Measurements from ENCODE around the gene SATB2. TPM values are rescaled to one million over a fixed set of nuclear protein-coding genes. Genes with fewer than 3 reads are reported as not detected.

Gene SATB2
- total RNA-seq, 1 donor from 2014 or later = 1.2 TPM

GRCh38 chr2:199409759-199410529 is 47.8 kb downstream of the SATB2 start:
- no peak for DNase-seq (ENCODE audit: low spot score in 2 of 2)

DNA sequence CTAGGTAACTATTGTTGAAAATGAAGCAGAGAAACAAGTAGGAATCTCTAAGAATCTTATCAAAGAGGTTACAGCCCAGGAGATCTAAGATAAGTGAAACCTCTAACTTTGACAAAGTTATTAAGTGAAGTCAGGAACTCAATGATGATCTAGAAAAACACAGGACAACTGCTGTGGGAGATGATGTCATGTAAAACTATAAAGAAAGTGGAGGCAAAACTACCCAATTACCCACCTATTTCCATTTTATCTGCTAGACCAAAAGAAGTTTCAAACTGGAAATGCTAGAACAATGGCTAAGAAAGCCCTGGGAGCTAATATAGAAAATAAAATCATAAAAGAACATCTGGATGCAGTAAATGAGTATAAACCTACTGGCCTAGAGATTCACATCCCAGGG is 50.3 kb downstream of the SATB2 start:
- H3K4me1 ChIP-seq = no peaks in the 10 kb centered on the region
- H3K27ac ChIP-seq = no peak overlapping the region
- H3K4me3 ChIP-seq = no peak overlapping the region
- TF ChIP-seq, protein P1, sequence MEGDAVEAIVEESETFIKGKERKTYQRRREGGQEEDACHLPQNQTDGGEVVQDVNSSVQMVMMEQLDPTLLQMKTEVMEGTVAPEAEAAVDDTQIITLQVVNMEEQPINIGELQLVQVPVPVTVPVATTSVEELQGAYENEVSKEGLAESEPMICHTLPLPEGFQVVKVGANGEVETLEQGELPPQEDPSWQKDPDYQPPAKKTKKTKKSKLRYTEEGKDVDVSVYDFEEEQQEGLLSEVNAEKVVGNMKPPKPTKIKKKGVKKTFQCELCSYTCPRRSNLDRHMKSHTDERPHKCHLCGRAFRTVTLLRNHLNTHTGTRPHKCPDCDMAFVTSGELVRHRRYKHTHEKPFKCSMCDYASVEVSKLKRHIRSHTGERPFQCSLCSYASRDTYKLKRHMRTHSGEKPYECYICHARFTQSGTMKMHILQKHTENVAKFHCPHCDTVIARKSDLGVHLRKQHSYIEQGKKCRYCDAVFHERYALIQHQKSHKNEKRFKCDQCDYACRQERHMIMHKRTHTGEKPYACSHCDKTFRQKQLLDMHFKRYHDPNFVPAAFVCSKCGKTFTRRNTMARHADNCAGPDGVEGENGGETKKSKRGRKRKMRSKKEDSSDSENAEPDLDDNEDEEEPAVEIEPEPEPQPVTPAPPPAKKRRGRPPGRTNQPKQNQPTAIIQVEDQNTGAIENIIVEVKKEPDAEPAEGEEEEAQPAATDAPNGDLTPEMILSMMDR (IDR thresholded peaks at IDR 0.05) = no peak
- no peak for DNase-seq (ENCODE audit: low spot score in 2 of 2)
- H3K27me3 ChIP-seq = no peaks in the 10 kb centered on the region
- intact Hi-C loops (cut with DNase I) = no loop called here
- no peaks in the 10 kb centered on the region for H3K36me3 ChIP-seq
- no peaks in the 10 kb centered on the region for H3K9me3 ChIP-seq

More at GRCh38 chr2:199409759-199410529, 47.8 kb downstream of the SATB2 start:
- Histone ChIP-seq H3K27me3 (no peaks in the 10 kb centered on the region), H3K9me3 (no peaks in the 10 kb centered on the region), H3K4me3 (no peak overlapping the region), H3K4me1 (no peaks in the 10 kb centered on the region), H3K27ac (no peak overlapping the region), H3K36me3 (no peaks in the 10 kb centered on the region)
- TF ChIP-seq, protein P1 (IDR thresholded peaks at IDR 0.05) = no peak
- intact Hi-C loops (cut with DNase I) = no loop called here

GRCh38 chr2:199405241-199405640 is 52.5 kb downstream of the SATB2 start:
- H3K4me3 ChIP-seq = no peak overlapping the region
- intact Hi-C loops (cut with DNase I) = no loop called here
- no peaks in the 10 kb centered on the region for H3K27me3 ChIP-seq
- no peaks in the 10 kb centered on the region for H3K36me3 ChIP-seq
- TF ChIP-seq, protein P1 (IDR thresholded peaks at IDR 0.05) = no peak
- no peak overlapping the region for H3K27ac ChIP-seq
- H3K4me1 ChIP-seq = no peaks in the 10 kb centered on the region
- no peak for DNase-seq (ENCODE audit: low spot score in 2 of 2)
- no peaks in the 10 kb centered on the region for H3K9me3 ChIP-seq

GRCh38 chr2:199404841-199405240 is 52.9 kb downstream of the SATB2 start:
- Histone ChIP-seq H3K4me3 (no peak overlapping the region), H3K27ac (no peak overlapping the region), H3K27me3 (no peaks in the 10 kb centered on the region), H3K36me3 (no peaks in the 10 kb centered on the region), H3K9me3 (no peaks in the 10 kb centered on the region), H3K4me1 (no peaks in the 10 kb centered on the region)
- TF ChIP-seq, protein P1 (IDR thresholded peaks at IDR 0.05) = no peak
- intact Hi-C loops (cut with DNase I) = no loop called here
- no peak for DNase-seq (ENCODE audit: low spot score in 2 of 2)

DNA sequence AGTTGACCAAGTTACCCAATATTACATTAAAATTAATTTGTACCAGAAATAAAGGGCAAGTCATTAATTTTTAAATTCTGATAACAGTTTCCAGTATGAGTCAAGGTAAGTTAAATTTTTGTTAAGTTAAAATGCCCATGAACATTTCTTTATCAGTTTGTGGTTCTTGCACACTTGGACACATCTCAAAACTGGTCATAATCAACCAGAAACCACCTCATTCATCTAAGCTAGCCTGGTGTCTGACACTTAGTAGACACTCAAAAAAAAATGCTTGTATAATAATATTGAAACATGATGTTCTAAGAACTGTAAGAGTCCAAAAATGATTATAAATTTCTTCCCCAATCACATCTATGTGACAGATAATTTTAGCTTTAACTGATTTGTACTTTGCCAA is 62.4 kb downstream of the SATB2 start:
- no peaks in the 10 kb centered on the region for H3K27me3 ChIP-seq

More for the DNA sequence above, 62.4 kb downstream of the SATB2 start:
- no peak for DNase-seq (ENCODE audit: low spot score in 2 of 2)
- Histone ChIP-seq H3K4me3 (no peak overlapping the region), H3K9me3 (no peaks in the 10 kb centered on the region), H3K36me3 (no peaks in the 10 kb centered on the region), H3K4me1 (no peaks in the 10 kb centered on the region), H3K27ac (no peak overlapping the region)
- intact Hi-C loops (cut with DNase I) = no loop called here
- TF ChIP-seq, protein P1 (IDR thresholded peaks at IDR 0.05) = no peak

Data from ascending aorta (tissue), 2 donors.